SK-N-SH treated with all-trans-retinoic acid at 6 μM for 48 hours (cell line): ENCODE data around the gene PPP1R27.

Experiments
- BACH2 ChIP-seq: fragments of 250-450 bp; sonication (Bioruptor Pico); IDR thresholded peaks from 2 replicates; pipeline ENCODE4 v1.9.0; 2021; ENCODE audit warnings: mild to moderate bottlenecking, borderline replicate concordance
- PATZ1 ChIP-seq: fragments of 250-450 bp; sonication (Bioruptor Pico); IDR thresholded peaks from 2 replicates; pipeline ENCODE4 v1.8.0; 2020; ENCODE audit warnings: mild to moderate bottlenecking, moderate library complexity, borderline replicate concordance
- RARB ChIP-seq: fragments of 250-450 bp; sonication (Bioruptor Pico); IDR thresholded peaks from 2 replicates; pipeline ENCODE4 v1.8.0; 2021; ENCODE audit warnings: mild to moderate bottlenecking, moderate library complexity
- ZC3H10 ChIP-seq: fragments of 250-450 bp; sonication (Bioruptor Pico); IDR thresholded peaks from 2 replicates; pipeline ENCODE4 v1.5.1; 2021; ENCODE audit warnings: mild to moderate bottlenecking, moderate library complexity
- ZFP30 ChIP-seq: fragments of 450-650 bp; formaldehyde crosslinking; IDR thresholded peaks from 2 replicates; pipeline ENCODE4 v1.5.0; 2022; ENCODE audit warnings: mild to moderate bottlenecking, moderate library complexity

- TF ChIP-seq ZC3H10 (CRISPR knock-in tag) (no peak), BACH2 (no peak), PATZ1 (CRISPR knock-in tag) (no peak), ZFP30 (CRISPR knock-in tag) (no peak), RARB (CRISPR knock-in tag) (no peak)
Measured at GRCh38 chr17:81837641-81838040, 2.8 kb upstream of the PPP1R27 start.
